Measurements from ENCODE around the gene USP4.

DNA sequence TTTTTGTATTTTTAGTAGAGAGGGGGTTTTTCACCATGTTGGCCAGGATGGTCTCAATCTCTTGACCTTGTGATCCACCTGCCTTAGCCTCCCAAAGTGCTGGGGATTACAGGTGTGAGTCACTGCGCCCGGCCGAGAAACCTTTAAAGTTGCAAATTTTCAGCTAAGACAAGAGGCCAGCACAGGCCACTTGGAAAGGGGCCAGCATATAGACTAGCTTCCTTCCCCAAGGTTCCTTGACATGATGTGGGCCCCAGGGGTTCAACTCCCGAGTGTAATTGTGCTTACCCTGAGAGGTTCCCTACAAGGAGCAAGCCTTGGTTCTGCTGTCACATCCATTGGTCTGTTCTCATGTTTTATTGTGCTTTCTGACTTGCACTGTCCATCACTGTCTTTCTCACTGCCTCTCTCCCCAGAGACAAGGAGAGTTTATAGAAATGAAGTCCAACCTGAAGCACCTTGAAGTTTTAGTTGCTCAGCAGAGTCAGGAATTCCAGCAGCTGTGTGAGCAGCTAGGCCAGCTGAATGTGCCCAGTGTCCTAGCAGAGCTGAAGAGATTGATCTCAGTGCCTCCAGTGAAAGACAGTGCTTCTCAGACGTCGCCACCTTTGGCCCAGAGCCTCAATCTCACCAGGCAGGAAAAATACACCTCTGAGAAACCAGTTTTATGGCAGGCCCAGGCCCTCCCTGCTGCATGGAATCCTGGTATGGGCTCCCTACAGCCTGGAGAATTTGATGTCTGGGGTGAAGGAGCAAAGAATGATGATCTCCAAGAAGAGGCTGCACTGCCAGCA, 83.9 kb downstream of the USP4 start:
- TF ChIP-seq, protein P1, sequence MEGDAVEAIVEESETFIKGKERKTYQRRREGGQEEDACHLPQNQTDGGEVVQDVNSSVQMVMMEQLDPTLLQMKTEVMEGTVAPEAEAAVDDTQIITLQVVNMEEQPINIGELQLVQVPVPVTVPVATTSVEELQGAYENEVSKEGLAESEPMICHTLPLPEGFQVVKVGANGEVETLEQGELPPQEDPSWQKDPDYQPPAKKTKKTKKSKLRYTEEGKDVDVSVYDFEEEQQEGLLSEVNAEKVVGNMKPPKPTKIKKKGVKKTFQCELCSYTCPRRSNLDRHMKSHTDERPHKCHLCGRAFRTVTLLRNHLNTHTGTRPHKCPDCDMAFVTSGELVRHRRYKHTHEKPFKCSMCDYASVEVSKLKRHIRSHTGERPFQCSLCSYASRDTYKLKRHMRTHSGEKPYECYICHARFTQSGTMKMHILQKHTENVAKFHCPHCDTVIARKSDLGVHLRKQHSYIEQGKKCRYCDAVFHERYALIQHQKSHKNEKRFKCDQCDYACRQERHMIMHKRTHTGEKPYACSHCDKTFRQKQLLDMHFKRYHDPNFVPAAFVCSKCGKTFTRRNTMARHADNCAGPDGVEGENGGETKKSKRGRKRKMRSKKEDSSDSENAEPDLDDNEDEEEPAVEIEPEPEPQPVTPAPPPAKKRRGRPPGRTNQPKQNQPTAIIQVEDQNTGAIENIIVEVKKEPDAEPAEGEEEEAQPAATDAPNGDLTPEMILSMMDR (IDR thresholded peaks at IDR 0.05): no peak
- TF ChIP-seq POLR2A (IDR thresholded peaks at IDR 0.05): no peak
